ENCODE data around the gene HNRNPC. TPM values are rescaled to one million over a fixed set of nuclear protein-coding genes. Genes with fewer than 3 reads are reported as not detected.
A peak's percentile ranks its signal among the peaks of the same experiment; 100 is the strongest.
"Not testable (repeated sequence)": the region's sequence is repeated elsewhere in the genome, so short reads cannot be mapped to it uniquely, and the experiment has no call there.

The HNRNPC gene
- total RNA-seq, 1 donor from 2014 or later = 537 TPM

DNA sequence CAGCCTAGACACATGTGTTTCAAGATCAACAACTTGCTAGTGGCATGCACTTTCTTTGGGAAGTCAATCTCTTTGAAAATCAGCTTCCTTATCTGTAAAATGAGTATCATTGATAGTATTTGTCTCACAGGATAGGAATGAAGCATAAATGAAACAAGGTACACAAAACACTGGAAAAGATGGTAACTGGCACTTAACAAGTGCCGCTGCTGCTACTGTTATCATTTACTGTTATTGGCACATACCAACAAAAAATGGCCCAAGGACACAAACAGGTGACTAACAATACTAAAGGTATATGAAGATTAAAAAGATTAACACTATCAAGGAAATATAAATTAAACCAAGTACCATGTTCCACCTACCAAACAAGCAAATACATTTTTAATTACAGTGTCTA is 20.9 kb downstream of the HNRNPC start:
- no peak for DNase-seq (ENCODE audit: extremely low read depth, low read depth, low spot score)

DNA sequence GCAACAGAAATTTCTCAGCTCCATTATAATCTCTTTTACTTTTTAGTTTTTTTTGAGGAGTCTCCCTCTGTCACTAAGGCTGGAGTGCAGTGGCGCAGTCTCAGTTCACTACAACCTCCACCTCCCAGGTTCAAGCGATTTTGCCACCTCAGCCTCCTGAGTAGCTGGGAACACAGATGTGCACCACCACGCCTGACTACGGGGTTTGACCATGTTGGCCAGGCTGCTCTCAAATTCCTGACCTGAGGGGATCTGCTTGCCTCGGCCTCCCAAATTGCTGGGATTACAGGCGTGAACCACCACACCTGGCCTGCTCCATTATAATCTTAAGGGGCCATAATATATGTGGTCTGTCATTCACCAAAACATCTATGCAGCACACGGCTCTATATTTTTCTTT is 23.4 kb downstream of the HNRNPC start:
- no peak for DNase-seq (ENCODE audit: extremely low read depth, low read depth, low spot score)

DNA sequence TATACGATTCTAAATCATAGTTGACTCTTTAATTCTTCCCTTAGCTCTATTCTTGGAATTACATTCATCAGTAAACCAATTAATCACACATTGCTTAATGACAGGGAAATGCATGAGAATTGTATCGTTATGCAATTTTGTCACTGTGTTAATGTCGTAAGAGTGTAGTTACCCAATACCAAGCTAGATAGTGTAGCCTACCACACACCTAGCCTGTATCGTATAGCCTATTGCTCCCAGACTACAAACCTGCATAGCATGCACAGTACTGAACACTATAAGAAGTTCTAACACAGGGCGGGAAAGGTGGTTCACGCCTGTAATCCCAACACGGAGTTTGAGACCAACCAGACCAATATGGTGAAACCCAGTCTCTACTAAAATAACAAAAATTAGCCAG is 24.7 kb downstream of the HNRNPC start:
- no peak for DNase-seq (ENCODE audit: extremely low read depth, low read depth, low spot score)

DNA sequence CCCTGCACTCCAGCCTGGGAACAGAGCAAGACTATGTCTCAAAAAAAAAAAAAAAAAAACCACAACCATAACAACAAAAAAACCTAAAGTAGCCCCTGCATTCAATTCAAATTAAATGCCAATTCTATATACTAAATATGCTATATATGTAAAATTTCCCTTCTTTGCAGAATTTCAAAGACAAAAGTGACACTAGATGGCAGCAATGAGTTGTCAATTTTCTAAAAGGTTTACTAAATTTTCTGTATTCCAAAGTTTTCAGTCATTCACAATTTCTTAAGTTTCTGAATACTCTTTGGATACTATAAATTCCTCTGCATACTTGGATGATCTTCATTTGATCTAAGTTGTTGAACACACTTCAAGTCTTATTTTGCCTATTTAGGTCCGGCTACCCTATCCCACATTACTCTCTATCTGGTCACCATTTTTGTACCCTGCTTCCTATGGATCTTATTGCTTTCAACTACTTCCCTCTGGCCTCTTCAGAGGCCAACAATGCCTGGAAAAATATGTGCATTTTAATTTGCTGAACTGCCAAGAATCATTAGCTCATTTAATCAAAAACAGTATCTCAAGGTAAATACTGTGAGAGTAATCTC is 27.9 kb downstream of the HNRNPC start:
- DNase-seq (ENCODE audit: extremely low read depth, low read depth, low spot score) = peak; percentile 31

DNA sequence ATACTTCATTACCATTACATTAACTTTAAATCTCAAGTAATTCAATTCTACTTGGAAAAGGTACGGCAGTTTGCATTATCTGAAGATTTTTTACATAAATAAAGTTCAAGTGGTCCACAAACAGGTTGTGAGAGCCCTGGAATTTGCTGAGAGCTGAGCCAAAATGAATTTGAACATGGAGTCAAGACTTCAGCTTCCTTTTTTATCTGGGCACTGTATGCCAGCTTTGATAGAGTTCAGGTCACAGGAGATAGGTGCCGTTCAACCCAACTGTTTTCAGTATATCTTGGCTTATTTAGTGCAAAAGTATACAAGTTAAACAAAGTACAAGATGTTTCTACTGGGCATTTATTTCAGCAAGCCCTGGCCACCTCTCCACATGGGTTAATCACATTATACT is 28.8 kb downstream of the HNRNPC start:
- no peak for DNase-seq (ENCODE audit: extremely low read depth, low read depth, low spot score)

DNA sequence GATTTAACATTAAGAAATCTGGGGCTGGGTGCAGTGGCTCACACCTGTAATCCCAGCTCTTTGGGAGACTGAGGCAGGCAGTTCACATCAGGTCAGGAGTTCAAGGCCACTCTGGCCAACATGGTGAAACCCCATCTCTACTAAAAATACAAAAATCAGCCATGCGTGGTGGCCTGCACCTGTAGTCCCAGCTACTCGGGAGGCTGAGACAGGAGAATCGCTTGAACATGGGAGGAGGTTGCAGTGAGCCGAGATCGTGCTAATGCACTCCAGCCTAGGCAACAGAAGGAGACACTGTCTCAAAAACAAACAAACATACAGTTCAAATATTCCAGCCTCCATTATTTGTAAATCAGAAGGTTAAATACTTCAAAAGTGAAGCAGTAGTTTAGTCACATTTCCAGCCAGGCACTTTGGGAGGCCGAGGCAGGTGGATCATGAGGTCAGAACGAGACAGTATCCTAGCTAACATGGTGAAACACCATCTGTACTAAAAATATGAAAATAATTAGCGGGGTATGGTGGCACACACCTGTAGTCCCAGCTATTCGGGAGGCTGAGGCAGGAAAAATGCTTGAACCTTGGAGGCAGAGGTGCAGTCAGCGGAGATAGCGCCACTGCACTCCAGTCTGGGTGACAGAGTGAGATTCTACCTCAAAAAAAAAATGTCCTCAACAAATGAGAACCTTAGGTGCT is 30.3 kb downstream of the HNRNPC start:
- DNase-seq (ENCODE audit: extremely low read depth, low read depth, low spot score) = no peak

DNA sequence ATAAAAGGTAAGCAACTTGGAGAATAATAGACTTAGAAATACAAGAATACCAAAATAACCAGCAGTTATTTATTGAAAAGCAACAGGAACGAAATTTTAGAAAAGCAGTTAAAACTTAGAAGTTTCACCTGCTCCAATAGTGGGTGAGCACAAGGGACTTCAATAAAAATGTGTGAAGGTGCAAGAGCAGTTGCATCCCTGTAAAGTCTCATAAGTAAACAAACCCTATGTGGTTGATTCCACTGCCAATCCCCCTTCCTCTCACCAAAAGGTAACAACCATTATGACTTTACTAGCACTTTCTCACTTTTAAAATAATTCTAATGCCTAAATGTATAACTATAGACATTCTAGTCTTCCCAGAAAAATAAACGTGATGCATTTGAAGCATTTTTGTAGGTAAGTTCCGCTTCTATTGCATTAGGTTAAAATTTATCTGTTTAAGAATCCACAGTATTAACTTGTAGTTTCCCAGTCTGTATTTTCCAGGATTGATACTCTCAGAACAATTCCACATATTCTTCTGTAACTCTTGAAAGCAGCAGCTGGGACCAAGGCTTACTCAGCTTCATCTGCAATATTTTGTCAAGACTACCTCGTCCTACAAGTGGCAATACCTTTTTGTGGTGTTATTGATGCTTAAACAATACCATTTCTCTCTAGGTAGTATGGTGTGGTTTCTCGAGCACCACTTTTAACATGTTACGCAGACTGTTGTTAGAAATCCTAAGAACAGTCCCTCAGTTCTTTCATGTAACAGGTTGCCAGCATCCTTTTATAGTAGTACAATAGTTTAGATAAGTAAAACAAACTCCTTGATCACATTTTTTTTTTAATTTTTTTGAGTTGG is 32.1 kb downstream of the HNRNPC start:
- no peak for DNase-seq (ENCODE audit: extremely low read depth, low read depth, low spot score)

DNA sequence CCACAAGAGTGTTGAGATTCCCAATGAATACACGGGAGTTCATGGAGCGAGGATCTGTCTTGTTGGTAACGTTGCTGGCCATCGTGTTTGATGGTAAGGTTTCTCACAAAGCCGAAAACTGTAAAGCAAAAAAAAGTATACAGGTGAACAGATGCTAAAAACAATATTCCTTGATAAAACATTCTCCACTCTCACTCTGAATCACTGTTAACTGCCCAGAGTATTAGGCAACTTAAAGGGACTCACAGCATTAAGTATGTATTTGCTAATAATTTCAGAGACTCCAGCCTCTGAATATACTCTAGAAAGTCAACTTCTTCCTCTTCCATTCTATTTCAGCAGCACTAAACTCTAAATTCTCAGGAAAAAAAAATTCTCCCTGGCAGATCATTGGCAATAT is 35.1 kb downstream of the HNRNPC start:
- no peak for DNase-seq (ENCODE audit: extremely low read depth, low read depth, low spot score)

DNA sequence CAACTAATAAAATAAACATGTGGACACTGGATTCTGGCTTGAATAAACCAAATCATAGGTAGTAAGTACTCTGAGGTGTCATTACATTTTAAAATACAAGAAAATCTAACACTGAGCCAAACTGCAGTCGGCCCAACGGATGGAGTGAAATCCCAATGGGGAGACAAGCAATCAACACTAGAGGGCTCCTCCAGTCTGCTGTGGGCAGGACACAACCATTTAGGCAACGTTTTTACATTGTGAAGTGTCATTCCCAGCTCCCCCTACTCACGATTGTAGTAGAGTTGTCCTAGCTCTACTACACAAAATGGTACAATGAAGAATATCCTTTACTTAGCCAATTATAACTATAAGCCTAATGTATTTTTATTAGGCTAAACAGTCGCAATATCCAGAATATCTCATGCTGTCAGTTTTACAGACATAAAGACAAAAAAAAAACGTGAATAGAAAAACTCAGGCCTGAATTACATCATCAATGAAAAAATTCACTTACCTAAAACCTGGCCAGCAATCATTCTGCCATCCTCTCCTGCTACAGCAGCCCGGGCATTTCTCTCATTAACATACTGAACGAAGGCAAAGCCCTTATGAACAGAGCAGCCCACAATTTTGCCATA is 35.7 kb downstream of the HNRNPC start:
- no peak for DNase-seq (ENCODE audit: extremely low read depth, low read depth, low spot score)

DNA sequence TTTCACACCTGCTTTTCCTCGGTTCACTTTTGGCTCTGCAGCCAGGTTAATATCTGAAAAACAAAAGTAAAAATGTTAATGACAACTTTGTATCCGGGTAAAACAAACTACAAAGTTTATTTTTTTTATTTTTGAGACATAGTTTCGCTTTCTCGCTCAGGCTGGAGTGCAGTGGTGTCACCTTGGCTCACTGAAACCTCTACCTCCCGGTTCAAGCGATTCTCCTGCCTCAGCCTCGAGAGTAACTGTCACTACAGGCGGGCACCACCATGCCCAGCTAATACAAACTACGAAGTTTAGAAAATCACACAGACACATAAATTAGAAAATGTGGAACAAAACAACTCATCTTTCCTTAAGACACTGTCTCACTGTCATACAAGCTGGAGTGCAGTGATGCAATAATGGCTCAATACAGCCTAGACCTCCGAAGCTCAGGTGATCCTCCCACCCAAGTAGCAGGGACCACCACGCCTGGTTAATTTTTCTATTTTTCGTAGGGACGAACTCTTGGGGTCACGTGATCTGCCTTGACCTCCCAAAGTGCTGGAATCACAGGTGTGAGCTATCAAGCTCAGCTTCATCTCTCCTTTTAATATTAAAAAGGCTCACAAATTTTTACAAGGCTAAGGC is 38.1 kb downstream of the HNRNPC start:
- no peak for DNase-seq (ENCODE audit: extremely low read depth, low read depth, low spot score)

DNA sequence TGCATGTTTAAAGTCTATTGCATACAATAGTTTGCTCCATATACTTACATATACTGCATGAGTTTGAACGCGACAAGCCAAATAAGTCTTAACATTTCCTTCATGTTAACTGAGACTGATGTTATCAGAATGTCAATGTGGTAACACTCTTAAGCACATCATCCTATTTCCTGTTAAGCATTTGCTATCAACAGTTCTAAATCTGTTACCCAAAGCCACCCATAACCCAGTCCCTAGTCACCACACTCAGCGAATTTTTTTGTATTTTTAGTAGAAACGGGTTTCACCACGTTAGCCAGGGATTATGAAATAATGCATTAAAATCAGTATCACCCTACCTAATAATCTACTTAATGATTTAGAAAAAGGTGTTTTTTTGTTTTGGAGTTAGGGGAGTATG is 39.4 kb downstream of the HNRNPC start:
- no peak for DNase-seq (ENCODE audit: extremely low read depth, low read depth, low spot score)

DNA sequence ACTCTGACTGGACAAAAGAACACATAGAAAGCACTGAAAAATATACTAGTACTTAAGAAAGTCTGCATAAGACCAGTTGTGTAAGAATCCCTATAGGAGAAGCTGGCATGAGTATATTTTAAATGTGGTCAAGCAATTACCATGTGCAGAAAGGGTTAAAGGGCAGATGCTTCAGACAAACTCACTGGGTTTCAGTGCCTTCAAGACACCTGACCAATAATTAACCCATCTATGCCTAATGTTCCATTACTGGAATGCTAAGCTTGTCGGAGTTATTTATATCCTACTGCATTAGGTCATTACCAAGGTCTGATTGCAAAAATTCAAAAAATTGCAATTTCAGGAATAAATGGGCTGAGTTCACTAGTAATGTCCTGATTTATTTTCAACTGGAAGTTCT is 41.3 kb downstream of the HNRNPC start:
- no peak for DNase-seq (ENCODE audit: extremely low read depth, low read depth, low spot score)

DNA sequence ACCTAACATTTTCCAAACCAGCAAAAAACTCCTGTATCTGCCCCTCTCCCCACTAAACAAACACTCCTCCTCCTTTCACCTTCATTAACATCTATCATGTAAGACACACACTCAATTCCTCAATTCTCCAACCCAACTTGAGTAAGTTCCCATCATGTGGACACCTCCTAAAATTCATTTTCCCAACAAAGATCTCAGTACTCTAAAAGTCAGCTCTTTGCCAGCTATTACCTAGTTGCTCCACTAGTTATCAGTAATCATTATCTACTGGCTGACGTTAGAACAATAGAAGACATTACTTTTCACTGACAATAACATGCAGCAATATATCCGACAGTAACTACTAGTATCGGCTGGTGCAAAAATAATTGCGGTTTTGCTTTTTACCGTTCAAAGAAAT is 42.1 kb downstream of the HNRNPC start:
- DNase-seq (ENCODE audit: extremely low read depth, low read depth, low spot score) = no peak

DNA sequence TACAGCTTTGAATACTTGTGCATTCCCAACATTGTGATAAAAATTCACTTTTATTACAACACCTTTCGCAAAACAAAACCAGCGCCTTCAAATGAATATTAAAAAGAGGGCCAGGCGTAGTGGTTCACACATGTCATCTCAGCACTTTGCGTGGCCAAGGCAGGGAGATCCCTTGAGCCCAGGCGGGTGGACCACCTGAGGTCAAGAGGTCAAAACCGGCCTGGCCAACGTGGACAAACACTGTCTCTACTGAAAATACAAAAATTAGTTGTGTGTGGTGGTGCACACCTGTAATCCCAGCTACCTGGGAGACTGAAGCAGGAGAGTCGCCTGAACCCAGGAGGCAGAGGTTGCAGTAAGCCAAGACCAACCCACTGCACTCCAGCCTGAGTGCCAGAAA is 42.8 kb downstream of the HNRNPC start:
- DNase-seq (ENCODE audit: extremely low read depth, low read depth, low spot score) = no peak

DNA sequence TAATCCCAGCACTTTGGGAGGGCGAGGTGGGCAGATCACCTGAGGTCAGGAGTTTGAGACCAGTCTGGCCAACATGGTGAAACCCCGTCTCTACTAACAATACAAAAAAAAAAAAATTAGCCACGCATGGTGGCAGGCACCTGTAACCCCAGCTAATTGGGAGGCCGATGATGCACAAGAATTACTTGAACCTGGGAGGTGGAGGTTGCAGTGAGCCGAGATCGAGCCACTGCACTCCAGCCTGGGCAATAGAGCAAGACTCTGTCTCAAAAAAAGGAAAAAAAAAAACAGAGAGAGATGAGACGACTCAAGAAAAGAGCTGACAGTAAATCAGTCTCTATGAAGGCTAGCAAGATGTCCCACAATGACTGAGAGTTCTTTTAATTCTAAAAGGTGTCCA is 44.1 kb downstream of the HNRNPC start:
- DNase-seq (ENCODE audit: extremely low read depth, low read depth, low spot score) = not testable (repeated sequence)

DNA sequence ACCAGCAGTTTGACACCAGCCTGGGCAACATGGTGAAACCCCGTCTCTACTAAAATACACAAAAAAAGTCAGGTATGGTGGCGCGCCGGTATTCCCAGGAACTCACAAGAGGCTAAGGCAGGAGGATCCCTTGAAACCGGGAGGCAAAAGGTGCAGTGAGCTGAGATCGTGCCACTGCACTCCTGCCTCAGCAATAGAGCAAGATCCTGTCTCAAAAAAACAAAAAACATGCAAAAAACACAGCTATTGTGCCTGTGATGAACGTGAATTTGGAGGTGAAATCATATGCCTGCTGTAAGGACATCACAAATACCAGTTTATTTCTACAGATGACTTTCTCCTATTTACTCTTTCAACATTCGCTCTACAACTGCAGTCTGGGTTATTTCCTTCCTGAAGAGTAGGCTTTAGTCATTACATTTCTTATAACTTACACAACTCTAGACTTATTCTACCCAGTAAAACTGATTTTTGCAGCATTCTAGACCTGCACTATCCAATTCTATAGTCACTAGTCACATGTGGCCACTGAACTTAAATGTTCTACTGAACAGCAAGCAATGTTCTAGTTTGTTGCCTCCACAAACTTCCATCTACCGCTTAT is 48.3 kb downstream of the HNRNPC start:
- DNase-seq (ENCODE audit: extremely low read depth, low read depth, low spot score) = no peak

DNA sequence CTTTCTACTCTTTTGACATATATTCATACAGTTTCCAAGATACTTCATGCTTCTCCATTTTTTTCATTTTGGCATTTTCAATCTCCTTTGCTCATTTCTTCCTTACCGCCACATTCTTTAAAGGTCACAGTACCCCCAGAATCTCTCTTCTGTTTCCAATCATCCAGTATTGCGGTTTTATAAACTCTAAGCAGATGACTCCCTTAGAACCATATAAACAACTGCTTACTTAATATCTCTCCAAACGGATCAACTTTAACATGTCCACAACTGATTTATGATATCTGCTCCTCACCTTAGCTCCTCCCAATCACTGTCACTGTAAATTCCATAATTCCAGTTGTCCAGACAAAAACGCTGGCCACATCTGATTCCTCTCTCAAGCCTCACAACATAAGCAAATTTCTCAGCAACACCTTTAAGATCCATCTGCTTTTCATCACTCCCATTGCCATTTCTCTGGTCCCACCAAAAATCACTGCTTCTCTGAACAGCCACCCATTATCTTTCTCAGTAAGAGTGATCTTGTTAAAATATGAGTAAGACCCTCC is 49.6 kb downstream of the HNRNPC start:
- no peak for DNase-seq (ENCODE audit: extremely low read depth, low read depth, low spot score)

DNA sequence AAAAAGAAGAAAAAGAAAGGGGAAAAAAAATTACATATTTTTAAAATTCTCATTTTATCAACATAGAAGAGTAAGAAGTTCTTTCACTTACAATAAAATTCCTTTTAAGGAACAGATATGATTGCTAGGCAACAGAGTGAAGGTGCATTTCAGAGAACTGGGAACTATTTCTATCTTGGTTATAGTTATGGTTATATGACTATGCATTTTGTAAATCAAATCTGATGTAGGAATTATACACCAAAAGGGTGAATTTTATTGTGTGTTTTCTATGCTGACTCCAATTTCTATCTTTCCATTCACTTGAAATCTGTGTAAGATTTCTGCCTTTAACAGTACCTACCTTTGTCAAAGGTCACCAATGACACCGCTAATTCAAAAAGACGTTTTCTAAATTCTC is 50.1 kb downstream of the HNRNPC start:
- DNase-seq (ENCODE audit: extremely low read depth, low read depth, low spot score) = no peak

DNA sequence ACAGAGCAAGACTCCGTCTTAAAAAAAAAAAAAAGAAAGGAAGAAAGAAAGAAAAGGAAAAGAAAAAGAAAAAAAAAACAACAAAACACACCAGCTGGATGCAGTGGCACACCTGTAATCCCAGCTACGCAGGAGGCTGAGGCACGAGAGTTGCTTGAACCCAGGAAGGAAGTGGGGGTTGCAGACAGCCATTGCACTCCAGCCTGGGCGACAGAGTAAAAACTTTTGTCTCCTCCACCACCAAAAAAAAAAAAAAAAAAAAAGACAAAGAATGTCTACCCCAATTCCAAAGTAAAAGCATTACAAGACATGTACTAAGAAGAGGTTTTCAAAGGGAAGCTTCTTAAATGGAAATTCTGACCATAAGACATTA is 53.4 kb downstream of the HNRNPC start:
- DNase-seq (ENCODE audit: extremely low read depth, low read depth, low spot score) = no peak

DNA sequence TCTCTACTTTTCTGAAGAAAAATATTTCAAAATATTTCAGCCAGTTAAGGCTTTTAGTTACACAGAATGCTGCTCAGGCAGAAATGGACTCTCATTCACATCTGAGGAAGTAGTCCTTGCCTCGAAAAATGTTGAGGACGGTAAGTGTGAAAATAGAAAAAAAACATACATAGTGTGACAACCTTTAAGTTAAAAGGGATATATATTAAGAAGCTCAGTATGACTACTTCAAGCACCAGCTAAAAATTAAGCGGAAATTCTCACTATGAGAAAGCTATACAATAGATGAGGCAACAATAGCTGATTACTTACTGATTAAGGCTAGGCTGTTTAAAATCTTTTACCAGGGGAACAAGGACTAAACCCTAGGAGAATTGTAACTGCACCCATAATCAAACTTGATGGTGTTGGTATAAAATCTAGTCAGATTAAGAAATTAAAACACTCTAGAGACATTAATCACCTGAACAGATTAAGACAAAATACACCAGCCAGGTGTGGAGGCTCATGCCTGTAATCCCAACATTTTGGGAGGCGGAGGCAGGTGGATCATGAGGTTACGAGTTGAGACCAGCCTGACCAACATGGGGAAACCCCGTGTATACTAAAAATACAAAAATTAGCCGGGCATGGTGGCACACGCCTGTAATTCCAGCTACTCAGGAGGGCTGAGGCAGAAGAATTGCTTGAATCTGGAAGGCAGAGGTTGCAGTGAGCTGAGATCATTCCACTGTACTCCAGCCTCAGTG is 53.9 kb downstream of the HNRNPC start:
- DNase-seq (ENCODE audit: extremely low read depth, low read depth, low spot score) = no peak

Data from glomerular endothelial cell (primary cell).